MCF 10A (cell line): ENCODE results near the gene ARVCF. TPM values are rescaled to one million over a fixed set of nuclear protein-coding genes. Genes with fewer than 3 reads are reported as not detected.

Experiments
- BruUV-seq: library from RNA; stranded (reverse); fragments of 400-500 nt; replicated peaks from 2 replicates; lab custom pipeline; 2021; lab: Mats Ljungman, UMichigan
- CTCF ChIA-PET: fragments of 300-600 bp; sonication (Branson Sonifier 250); formaldehyde crosslinking; extraction: SDS; loops from one replicate; lab custom pipeline; 2021; ENCODE audit warnings: antibody characterized with exemption, inconsistent platforms; lab: Yijun Ruan, JAX
- POLR2A ChIA-PET: fragments of 300-600, 350-650 bp; sonication (Branson Sonifier 250); formaldehyde crosslinking; extraction: SDS; loops from one replicate; lab custom pipeline; 2020; ENCODE audit warnings: antibody characterized with exemption, inconsistent platforms; lab: Yijun Ruan, JAX
- DNase-seq: peaks from one replicate; pipeline ENCODE4 v3.0.0-alpha.2; 2018; ENCODE audit not compliant: unreplicated experiment
- H3K27ac Mint-ChIP-seq: one replicate; pipeline ENCODE4 v1.8.0; 2022; ENCODE audit warnings: mild to moderate bottlenecking, low read depth, mixed read lengths; ENCODE audit not compliant: unreplicated experiment
- H3K27me3 Mint-ChIP-seq: one replicate; pipeline ENCODE4 v1.8.0; 2022; ENCODE audit warnings: mixed read lengths; ENCODE audit not compliant: insufficient read depth, unreplicated experiment
- H3K36me3 Mint-ChIP-seq: one replicate; pipeline ENCODE4 v1.8.0; 2022; ENCODE audit warnings: mild to moderate bottlenecking, moderate library complexity, mixed read lengths; ENCODE audit not compliant: insufficient read depth, unreplicated experiment
- H3K4me1 Mint-ChIP-seq: one replicate; pipeline ENCODE4 v1.8.0; 2022; ENCODE audit warnings: mixed read lengths; ENCODE audit not compliant: insufficient read depth, unreplicated experiment
- H3K4me3 Mint-ChIP-seq: one replicate; pipeline ENCODE4 v1.8.0; 2022; ENCODE audit warnings: mild to moderate bottlenecking, moderate library complexity, mixed read lengths; ENCODE audit not compliant: unreplicated experiment
- H3K9me3 Mint-ChIP-seq: one replicate; pipeline ENCODE4 v1.8.0; 2022; ENCODE audit warnings: mixed read lengths; ENCODE audit not compliant: unreplicated experiment
- CTCF ChIP-seq: fragments of 200-600 bp; IDR thresholded peaks from one replicate; pipeline ENCODE4 v1.8.0; 2022; ENCODE audit warnings: antibody characterized with exemption, mild to moderate bottlenecking; ENCODE audit not compliant: unreplicated experiment
- intact Hi-C: fragments of 100-400 bp; cut with micrococcal nuclease; formaldehyde crosslinking; loops from 2 replicates; pipeline ENCODE4 v1.14.1; 2022
- total RNA-seq: library from RNA; stranded (reverse); gene quantifications from 2 replicates; pipeline ENCODE4 v1.2.3, GENCODE V29; 2022

Gene ARVCF
- total RNA-seq, 1 experiment from 2014 or later: 7.5 TPM

GRCh38 chr22:20044495-20045151, 28.0 kb upstream of the ARVCF start:
- Mint-ChIP-seq H3K27ac (no peak overlapping the region), H3K9me3 (no peaks in the 10 kb centered on the region), H3K36me3 (peaks cover 5% of the 10 kb centered on the region), H3K4me3 (no peak overlapping the region), H3K4me1 (no peaks in the 10 kb centered on the region), H3K27me3 (no peaks in the 10 kb centered on the region)
- no peak for DNase-seq
- POLR2A ChIA-PET: no interaction called here
- TF ChIP-seq CTCF: no peak
- no TSS peak for BruUV-seq
- CTCF ChIA-PET: interaction anchor here (0.7 to 1.1 kb wide), 2 partner anchors 18 to 81 kb away, joined by 3 read pairs; no protein-coding TSS in a partner anchor
- intact Hi-C loops: no loop called here

- CTCF ChIA-PET: interaction anchor here (0.7 to 1.1 kb wide), 2 partner anchors 18 to 80 kb away, joined by 3 read pairs; no protein-coding TSS in a partner anchor
- Mint-ChIP-seq H3K9me3 (no peaks in the 10 kb centered on the region), H3K4me1 (no peaks in the 10 kb centered on the region), H3K4me3 (no peak overlapping the region), H3K27me3 (no peaks in the 10 kb centered on the region), H3K27ac (no peak overlapping the region), H3K36me3 (no peaks in the 10 kb centered on the region)
- DNase-seq: no peak
- no TSS peak for BruUV-seq
- intact Hi-C loops: no loop called here
- POLR2A ChIA-PET: no interaction called here
- TF ChIP-seq CTCF: no peak
These were observed 27.3 kb upstream of the ARVCF start for GRCh38 chr22:20043997-20044342.

- Mint-ChIP-seq H3K4me1 (no peaks in the 10 kb centered on the region), H3K9me3 (no peaks in the 10 kb centered on the region), H3K4me3 (no peak overlapping the region), H3K27me3 (no peaks in the 10 kb centered on the region), H3K36me3 (no peaks in the 10 kb centered on the region), H3K27ac (no peak overlapping the region)
- intact Hi-C loops: no loop called here
- no peak for DNase-seq
- BruUV-seq: no TSS peak
- ChIA-PET POLR2A (no interaction called here), CTCF (interaction anchor here (1.0 to 1.4 kb wide), 3 partner anchors 19 to 71 kb away, joined by 3 read pairs; no protein-coding TSS in a partner anchor)
- no peak for TF ChIP-seq CTCF
These were observed 26.7 kb upstream of the ARVCF start for GRCh38 chr22:20043057-20043996.
